GM18909 (cell line): ENCODE data around the gene LBHD1.
"Not testable (repeated sequence)": the region's sequence is repeated elsewhere in the genome, so short reads cannot be mapped to it uniquely, and the experiment has no call there.

Experiments
- ATAC-seq: cut with Tn5 transposase; IDR thresholded peaks from one replicate; pipeline ENCODE4 v1.9.1; 2021; ENCODE audit warnings: mild to moderate bottlenecking; ENCODE audit not compliant: unreplicated experiment, poor library complexity

Gene LBHD1

GRCh38 chr11:62622476-62623089, 49.5 kb downstream of the LBHD1 start:
- no peak for ATAC-seq

- peak; percentile 92 for ATAC-seq
Measured at GRCh38 chr11:62621567-62622470, 50.2 kb downstream of the LBHD1 start, which contains the start of gene B3GAT3. TSS of gene B3GAT3 (minus strand) at chr11:62621986. CDS start at chr11:62621947, 39 bp downstream.

GRCh38 chr11:62621027-62621566, 51.0 kb downstream of the LBHD1 start:
- no peak for ATAC-seq

GRCh38 chr11:62616957-62617356, 55.1 kb downstream of the LBHD1 start:
- ATAC-seq, result not testable (repeated sequence)

- no peak for ATAC-seq
Measured at GRCh38 chr11:62615521-62615920, 56.5 kb downstream of the LBHD1 start.

- no peak for ATAC-seq
Measured at GRCh38 chr11:62614275-62614674, 57.8 kb downstream of the LBHD1 start.

GRCh38 chr11:62613291-62613778, 58.7 kb downstream of the LBHD1 start:
- ATAC-seq, result no peak
